NB4 (cell line): Measurements from ENCODE around the gene UROS.

Experiments used
- MYC ChIP-seq: IDR thresholded peaks from 2 replicates; pipeline ENCODE4 v1.6.1; 2011; ENCODE audit warnings: low read depth, low read length
- POLR2A ChIP-seq: IDR thresholded peaks from 2 replicates; pipeline ENCODE4 v1.6.1; 2011; ENCODE audit warnings: mild to moderate bottlenecking; ENCODE audit not compliant: insufficient read length; ENCODE audit errors: extremely low read depth
- TF ChIP-seq, protein P1 (sequence below): IDR thresholded peaks from one replicate; pipeline ENCODE4 v1.5.1; 2012; ENCODE audit warnings: low read depth, low read length

DNA sequence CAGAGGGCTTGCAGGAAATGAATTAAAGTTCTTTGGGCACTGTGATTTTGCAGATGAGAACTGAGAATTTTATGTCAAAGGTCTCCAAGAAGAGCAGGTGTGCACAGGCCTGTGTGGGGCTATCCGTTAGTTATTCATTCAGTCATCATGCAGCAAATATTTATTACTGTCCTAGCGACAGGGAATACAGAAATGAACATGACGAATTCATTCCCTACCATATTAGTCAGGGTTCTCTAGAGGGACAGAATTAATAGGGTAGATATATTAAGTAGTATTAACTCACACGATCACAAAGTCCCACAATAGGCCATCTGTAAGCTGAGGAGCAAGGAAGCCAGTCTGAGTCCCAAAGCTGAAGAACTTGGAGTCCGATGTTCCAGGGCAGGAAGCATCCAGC, 44.5 kb downstream of the UROS start:
- TF ChIP-seq POLR2A = no peak
- TF ChIP-seq MYC = no peak
- TF ChIP-seq, protein P1, sequence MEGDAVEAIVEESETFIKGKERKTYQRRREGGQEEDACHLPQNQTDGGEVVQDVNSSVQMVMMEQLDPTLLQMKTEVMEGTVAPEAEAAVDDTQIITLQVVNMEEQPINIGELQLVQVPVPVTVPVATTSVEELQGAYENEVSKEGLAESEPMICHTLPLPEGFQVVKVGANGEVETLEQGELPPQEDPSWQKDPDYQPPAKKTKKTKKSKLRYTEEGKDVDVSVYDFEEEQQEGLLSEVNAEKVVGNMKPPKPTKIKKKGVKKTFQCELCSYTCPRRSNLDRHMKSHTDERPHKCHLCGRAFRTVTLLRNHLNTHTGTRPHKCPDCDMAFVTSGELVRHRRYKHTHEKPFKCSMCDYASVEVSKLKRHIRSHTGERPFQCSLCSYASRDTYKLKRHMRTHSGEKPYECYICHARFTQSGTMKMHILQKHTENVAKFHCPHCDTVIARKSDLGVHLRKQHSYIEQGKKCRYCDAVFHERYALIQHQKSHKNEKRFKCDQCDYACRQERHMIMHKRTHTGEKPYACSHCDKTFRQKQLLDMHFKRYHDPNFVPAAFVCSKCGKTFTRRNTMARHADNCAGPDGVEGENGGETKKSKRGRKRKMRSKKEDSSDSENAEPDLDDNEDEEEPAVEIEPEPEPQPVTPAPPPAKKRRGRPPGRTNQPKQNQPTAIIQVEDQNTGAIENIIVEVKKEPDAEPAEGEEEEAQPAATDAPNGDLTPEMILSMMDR = no peak
